Epithelial cell of esophagus (primary cell): ENCODE measurements around the gene AKNAD1.

Source experiments
- DNase-seq: peaks from one replicate; pipeline ENCODE4 v3.0.0; 2010; ENCODE audit warnings: low read depth
- H3K4me3 ChIP-seq: 2 replicates; pipeline ENCODE4 v1.5.1; 2011; ENCODE audit warnings: mild to moderate bottlenecking, low read length, control low read depth
- TF ChIP-seq, protein P1 (sequence below): IDR thresholded peaks from 2 replicates; pipeline ENCODE4 v1.5.1; 2011; ENCODE audit warnings: low read depth, mild to moderate bottlenecking, low read length, control low read depth, inconsistent platforms; ENCODE audit not compliant: insufficient read depth; ENCODE audit errors: missing control alignments

Gene AKNAD1

DNA sequence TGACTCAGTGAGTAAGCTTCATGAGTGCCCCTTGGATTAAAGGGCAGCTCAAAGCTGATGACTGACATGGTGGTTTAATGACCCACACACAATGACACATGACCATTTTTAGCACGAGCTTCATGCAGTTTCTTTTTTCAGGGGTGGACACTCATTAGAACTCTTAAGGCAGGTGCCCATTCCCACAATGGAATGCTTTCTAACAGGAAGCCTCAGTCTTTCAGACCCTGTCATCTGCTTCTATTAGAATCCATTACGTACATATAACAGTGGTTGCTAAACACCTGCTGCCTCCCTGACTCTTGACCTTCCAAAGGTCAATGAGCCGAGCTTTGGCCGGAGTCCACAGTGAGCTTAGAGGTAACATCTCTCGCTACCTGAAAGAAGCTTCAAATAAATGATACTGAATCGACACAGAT, 27.4 kb downstream of the AKNAD1 start:
- no peak overlapping the region for H3K4me3 ChIP-seq
- peak; percentile 47 for DNase-seq
- TF ChIP-seq, protein P1, sequence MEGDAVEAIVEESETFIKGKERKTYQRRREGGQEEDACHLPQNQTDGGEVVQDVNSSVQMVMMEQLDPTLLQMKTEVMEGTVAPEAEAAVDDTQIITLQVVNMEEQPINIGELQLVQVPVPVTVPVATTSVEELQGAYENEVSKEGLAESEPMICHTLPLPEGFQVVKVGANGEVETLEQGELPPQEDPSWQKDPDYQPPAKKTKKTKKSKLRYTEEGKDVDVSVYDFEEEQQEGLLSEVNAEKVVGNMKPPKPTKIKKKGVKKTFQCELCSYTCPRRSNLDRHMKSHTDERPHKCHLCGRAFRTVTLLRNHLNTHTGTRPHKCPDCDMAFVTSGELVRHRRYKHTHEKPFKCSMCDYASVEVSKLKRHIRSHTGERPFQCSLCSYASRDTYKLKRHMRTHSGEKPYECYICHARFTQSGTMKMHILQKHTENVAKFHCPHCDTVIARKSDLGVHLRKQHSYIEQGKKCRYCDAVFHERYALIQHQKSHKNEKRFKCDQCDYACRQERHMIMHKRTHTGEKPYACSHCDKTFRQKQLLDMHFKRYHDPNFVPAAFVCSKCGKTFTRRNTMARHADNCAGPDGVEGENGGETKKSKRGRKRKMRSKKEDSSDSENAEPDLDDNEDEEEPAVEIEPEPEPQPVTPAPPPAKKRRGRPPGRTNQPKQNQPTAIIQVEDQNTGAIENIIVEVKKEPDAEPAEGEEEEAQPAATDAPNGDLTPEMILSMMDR = no peak

GRCh38 chr1:108828074-108828961, 28.6 kb downstream of the AKNAD1 start:
- DNase-seq = peak; percentile 99
- H3K4me3 ChIP-seq = no peak overlapping the region
- TF ChIP-seq, protein P1 = peak; percentile 84

DNA sequence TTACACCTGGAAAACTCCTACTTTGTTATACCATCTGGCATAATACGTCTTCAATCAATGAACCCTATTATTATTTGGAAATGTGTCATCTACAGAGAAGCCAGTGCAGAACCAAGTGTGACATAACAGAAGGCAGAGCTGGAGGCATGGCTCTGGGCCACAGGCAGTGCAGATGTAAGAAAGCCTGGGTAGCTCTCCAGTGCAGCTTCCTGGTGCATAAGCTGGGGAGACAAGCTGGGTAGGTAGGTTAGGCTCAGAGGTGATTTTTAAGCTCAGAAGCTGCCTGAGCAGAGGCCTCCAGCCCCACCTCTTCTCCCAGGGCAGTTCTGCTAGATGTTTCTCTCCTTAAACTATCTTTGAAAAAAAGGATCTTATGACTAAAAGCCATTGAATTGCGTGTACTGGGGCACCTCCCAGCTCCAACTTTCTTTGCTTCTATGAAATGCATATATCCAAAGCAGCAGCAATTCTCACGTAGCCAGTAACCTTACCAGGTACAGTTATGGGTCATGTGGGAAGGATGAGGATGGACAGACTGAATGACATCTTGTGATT, 30.7 kb downstream of the AKNAD1 start:
- no peak overlapping the region for H3K4me3 ChIP-seq
- TF ChIP-seq, protein P1 = no peak
- peak; percentile 58 for DNase-seq

- TF ChIP-seq, protein P1 = no peak
- H3K4me3 ChIP-seq = no peak overlapping the region
- peak; percentile 45 for DNase-seq
These were observed 32.8 kb downstream of the AKNAD1 start for GRCh38 chr1:108824051-108824450.

- DNase-seq = no peak
- H3K4me3 ChIP-seq = no peak overlapping the region
- TF ChIP-seq, protein P1 = no peak
These were observed 33.3 kb downstream of the AKNAD1 start for GRCh38 chr1:108823632-108824031.

DNA sequence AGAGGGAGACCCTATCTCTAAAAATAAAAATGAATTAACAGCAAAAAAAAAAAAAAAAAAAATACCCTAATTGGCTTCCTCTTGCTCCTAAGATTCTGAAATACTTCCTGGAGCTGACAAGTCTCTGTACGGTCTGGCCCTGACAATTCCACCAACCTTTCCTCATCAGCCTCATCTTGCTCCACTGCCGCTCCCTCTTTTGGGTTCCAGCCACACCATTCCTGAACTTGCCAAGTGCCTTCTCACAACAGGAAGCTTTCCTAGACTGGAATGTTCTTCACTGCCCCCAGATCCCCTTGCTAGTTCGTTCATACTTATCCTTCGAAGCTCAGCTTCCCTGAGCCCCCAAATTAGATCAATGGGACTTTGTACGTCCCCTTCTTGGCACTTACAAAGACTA, 37.0 kb downstream of the AKNAD1 start:
- TF ChIP-seq, protein P1 = no peak
- no peak for DNase-seq
- H3K4me3 ChIP-seq = no peak overlapping the region
